ENCODE results near the gene MRPL28.
"Not testable (repeated sequence)": the region's sequence is repeated elsewhere in the genome, so short reads cannot be mapped to it uniquely, and the experiment has no call there.

MRPL28 gene

GRCh38 chr16:370443-370842 lies at the start of gene MRPL28:
TSS of gene MRPL28 (minus strand) at chr16:370538. CDS start at chr16:370218, 320 bp downstream.
- peak; percentile 93 for DNase-seq (ENCODE audit: low spot score)

DNA sequence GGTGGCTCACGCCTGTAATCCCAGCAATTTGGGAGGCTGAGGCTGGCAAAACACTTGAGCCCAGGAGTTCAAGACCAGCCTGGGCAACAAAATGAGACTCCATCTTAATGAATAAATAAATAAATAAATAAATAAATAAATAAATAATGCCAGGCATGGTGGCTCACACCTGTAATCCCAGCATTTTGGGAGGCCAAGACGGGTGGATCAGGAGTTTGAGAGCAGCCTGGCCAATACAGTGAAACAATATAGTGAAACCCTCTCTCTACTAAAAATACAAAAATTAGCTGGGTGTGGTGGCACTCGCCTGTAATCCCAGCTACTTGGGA lies 44.8 kb upstream of the MRPL28 start:
- DNase-seq (ENCODE audit: low spot score), result not testable (repeated sequence)

GRCh38 chr16:414395-415169 lies 44.2 kb upstream of the MRPL28 start:
- DNase-seq (ENCODE audit: low spot score), result no peak

GRCh38 chr16:411576-412265 lies 41.4 kb upstream of the MRPL28 start:
- no peak for DNase-seq (ENCODE audit: low spot score)

DNA sequence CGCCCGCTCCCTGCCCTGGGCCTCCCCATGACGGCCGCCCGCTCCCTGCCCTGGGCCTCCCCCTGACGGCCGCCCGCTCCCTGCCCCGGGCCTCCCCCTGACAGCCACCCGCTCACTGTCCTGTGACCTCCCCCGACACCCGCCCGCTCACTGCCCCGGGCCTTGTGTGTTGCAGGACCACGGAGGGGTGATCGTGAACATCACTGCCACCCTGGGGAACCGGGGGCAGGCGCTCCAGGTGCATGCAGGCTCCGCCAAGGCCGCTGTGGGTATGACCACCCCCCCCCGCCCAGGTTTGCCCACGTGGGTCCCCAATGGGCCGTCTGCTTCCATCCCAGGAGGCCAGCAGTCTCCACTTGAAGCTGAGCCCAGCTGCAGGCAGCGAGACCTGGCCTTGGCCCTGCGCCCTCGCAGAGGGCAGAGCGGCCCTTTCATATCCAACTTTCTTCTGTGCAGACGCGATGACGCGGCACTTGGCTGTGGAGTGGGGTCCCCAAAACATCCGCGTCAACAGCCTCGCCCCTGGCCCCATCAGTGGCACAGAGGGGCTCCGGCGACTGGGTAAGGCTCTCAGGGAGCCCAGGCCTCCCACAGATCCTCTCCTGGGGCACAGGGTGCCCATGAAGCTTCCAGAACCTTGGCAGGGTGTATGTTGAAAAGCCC lies 40.3 kb upstream of the MRPL28 start:
- no peak for DNase-seq (ENCODE audit: low spot score)

- no peak for DNase-seq (ENCODE audit: low spot score)
Observed at GRCh38 chr16:407253-407652, 36.9 kb upstream of the MRPL28 start.

DNA sequence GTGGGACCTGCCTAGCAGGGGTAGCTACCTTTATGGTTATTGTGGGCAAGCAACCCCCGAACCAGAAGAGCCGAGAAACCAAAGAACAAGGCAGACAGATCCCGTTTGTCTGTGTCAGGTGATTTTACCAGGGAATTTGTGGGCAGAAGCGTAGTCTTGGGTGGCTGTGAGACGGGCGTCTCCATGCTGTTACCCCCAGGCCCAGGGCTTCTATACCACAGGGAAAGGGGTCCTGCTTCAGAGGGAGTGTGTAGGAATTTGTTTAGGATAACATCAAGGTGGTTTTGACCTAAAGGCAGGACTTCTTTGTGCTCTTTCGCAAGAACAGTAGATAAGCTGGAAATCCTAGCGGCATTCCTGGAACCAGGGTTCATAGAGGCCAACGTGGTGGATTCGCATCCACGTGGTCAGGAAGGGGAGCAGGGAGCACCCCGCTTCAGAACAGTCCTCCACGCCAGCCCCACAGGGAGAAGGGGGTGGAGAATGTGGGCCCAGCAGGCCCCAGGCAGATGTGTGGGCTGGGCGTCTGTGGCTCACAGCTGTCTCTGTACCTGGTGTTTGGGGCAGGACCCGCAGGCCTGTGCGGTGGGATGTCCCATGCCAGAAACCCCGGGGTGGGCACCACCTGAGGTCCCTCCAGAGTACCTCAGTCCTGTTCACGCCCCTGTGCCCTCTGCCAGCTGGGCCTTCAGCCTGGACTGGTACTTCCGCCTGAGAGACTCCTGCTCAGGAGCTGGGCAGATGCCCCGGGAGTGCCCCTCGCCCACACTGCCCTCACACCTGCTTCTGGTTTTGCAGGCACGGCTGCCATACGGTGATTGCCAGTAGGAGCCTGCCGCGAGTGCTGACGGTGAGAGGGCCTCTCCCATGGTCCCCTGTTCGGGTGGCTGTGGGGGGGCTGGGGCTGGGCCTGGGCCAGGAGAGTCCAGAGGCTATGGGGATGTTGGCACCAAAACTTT lies 35.5 kb upstream of the MRPL28 start:
- no peak for DNase-seq (ENCODE audit: low spot score)

DNA sequence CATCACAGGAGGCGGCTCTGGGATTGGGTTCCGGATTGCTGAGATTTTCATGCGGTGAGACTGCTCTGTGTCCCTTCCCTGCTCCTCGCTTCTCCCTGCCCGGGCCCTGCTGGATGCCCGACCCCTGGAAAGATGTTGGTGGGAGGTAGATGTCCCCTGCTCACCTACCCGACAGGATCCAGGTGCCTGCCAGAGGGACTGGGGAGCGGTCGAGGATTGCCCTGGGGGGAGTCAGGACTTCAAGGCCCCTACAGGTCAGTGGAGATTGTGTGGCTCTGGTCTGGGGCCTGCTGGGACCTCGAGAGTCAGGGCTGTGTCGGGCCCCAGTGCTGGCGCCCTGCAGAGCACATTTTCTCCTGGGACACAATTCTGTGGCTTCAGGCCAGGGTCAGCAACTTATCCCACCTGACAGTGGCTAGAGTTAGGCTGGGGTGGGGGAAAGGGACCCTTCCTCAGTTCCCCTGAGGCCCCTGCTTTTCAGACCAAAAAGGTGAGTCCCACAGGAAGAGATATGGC lies 34.7 kb upstream of the MRPL28 start:
- DNase-seq (ENCODE audit: low spot score), result no peak

- peak; percentile 94 for DNase-seq (ENCODE audit: low spot score)
Observed at GRCh38 chr16:401468-402348, 31.4 kb upstream of the MRPL28 start, which contains the start of gene DECR2. TSS of gene DECR2 (plus strand) at chr16:401885. CDS start at chr16:401964, 79 bp downstream.

DNA sequence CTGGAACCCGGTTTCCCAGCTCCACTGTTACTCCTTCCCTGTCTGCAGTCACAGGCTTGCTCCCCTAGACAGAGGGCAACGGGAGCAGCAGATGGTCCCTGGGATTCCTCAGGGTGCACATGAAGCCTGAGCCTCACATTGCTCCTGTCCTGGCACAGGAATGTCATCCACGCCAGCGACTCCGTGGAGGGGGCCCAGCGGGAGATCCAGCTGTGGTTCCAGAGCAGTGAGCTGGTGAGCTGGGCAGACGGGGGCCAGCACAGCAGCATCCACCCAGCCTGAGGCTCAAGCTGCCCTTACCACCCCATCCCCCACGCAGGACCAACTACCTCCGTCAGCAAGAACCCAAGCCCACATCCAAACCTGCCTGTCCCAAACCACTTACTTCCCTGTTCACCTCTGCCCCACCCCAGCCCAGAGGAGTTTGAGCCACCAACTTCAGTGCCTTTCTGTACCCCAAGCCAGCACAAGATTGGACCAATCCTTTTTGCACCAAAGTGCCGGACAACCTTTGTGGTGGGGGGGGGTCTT lies 29.8 kb upstream of the MRPL28 start:
- DNase-seq (ENCODE audit: low spot score), result no peak

DNA sequence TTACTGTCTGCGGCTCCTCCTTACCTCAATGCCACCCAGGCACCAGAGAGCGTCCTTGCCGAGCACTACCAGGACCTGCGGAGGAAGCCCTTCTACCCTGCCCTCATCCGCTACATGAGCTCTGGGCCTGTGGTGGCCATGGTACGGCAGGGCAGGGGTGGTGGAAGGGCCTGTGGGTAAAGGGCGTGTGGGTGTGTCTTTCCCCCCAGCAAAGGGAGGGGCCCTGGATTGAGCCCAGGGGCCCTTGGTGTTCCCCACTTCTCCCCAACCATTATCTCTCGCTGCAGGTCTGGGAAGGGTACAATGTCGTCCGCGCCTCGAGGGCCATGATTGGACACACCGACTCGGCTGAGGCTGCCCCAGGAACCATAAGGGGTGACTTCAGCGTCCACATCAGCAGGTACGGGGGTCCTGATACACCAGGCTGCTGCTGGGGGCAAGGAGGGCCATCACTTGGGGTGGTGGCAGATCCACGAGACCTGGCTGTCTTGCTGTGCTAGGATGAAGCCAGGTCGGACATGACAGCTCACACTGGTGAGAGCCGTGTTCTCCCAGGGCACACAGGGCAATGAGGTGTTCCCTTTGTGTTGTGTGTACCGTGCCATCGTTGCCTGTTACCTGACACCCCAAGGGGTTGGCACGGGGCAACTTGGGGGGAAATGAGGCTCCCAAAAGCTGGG lies 29.1 kb upstream of the MRPL28 start:
- DNase-seq (ENCODE audit: low spot score), result no peak

DNA sequence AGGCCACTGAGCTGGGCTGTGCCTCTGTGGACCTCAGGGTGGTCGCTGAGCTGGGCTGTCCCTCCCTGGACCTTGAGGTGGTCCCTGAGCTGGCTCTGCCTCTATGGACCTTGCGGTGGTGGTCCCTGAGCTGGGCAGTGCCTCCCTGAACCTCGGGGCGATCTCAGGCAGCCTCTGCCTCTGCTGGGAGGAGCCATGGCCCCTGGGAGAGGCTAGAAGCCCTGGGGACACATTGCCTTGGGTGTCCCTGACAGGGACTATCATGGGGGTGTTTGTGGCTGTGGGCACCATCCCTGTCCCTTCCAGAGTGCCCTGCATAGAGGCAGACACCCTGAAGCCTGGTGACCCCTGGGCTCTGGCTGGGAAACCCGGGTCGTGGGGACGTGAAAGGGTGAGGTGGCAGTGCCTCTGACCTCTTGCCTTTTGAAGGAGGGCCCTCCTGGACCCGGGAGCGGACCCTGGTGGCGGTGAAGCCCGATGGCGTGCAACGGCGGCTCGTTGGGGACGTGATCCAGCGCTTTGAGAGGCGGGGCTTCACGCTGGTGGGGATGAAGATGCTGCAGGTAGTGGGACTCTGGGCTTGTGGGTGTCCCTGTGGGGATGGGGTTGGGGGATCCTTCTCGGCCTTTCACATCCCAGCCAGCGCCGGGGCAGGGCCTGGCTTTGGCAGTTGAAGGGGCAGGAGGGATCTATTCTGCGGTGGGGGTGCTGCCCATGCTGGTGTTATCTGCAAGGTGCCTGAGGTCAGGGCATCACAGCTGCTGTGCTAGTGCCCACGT lies 28.4 kb upstream of the MRPL28 start:
- DNase-seq (ENCODE audit: low spot score), result no peak

GRCh38 chr16:397736-398332 lies 27.5 kb upstream of the MRPL28 start:
- DNase-seq (ENCODE audit: low spot score), result peak; percentile 64

DNA sequence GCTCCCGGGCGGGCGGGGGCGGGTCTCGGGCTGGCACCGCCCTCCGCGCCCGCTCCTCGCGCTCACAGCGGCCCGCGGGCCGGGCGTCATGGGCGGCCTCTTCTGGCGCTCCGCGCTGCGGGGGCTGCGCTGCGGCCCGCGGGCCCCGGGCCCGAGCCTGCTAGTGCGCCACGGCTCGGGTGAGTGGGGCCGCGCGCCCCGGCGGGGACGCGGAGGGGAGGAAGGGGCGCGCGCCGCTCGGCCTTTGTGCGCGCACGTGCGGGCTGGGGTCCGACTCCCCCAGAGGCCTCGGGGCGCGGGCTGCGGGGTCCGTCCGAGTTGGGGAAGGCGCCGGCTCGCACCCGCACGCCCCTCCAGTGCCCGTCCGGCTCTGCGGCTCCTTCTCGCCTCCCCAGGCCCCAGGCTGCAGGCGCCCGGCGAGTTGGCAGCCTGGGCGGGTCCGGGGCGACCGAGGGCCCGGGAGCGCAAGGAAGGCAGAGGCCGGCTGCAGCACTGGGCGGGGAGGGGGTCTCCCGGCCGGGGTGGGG lies 26.9 kb upstream of the MRPL28 start, which contains the start of gene NME4:
NME4 (plus strand) TSS at position 65 of the 527 bp plus-strand sequence; CDS start at position 89, 24 bp downstream.
- no peak for DNase-seq (ENCODE audit: low spot score)

- no peak for DNase-seq (ENCODE audit: low spot score)
Observed at GRCh38 chr16:396605-397004, 26.3 kb upstream of the MRPL28 start.

- no peak for DNase-seq (ENCODE audit: low spot score)
Observed at GRCh38 chr16:396199-396598, 25.9 kb upstream of the MRPL28 start.

DNA sequence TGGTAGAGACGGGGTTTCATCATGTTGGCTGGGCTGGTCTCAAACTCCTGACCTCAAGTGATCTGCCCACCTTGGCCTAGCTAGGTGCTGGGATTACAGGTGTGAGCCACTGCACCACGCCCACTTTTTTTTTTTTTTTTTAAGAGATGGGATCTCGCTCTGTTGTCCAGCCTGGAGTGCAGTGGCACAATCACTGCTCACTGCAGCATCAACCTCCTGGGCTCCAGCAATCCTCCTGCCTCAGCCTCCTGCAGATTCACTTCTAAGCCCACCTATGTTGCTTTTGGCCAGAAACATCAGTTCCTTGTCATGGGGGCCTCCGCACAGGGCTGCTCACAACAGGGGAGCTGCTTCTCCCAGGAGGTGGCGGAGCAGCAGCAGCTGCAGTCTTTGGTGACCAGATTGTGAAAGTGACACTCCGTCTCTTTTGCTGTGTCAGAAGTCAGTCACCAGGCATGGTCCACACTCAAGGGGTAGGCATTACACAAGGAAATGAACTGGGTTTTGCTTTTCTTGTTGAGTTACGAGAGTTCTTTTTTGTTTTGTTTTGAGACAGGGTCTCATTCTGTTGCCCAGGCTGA lies 22.2 kb upstream of the MRPL28 start:
- DNase-seq (ENCODE audit: low spot score), result no peak

DNA sequence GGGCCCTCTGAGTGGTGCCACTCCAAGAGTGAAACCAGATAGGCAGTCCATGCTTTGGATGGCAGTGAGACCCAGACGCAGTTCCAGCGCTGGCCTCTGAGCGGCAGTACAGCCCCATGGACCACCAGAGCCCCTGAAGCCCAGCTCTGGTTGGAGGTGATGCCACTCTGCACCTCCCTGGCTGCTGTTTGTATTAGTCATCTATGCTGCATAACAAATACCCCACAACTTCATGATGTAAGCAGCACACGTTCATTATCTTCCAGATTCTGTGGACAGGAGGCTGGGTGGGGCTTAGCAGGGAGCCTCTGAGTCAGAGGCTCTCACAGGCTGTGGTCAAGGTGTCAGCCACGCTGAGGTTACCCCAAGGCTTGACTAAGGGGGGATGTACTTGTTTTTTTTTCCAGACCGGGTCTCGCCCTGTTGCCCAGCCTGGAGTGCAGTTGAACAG lies 21.6 kb upstream of the MRPL28 start:
- no peak for DNase-seq (ENCODE audit: low spot score)

Measured in putamen (tissue), 1 donor.